Ishikawa (cell line): ENCODE measurements around the gene ELMO1.

Experiments used
- EGR1 ChIP-seq: IDR thresholded peaks from 2 replicates; pipeline ENCODE4 v1.6.1; 2012
- RAD21 ChIP-seq: IDR thresholded peaks from 2 replicates; pipeline ENCODE4 v1.6.1; 2012; ENCODE audit warnings: low read depth
- TAF1 ChIP-seq: IDR thresholded peaks from 2 replicates; pipeline ENCODE4 v1.6.1; 2012; ENCODE audit warnings: low read depth, mild to moderate bottlenecking
- TEAD4 ChIP-seq: IDR thresholded peaks from 2 replicates; pipeline ENCODE4 v1.6.1; 2012
- ZBTB7A ChIP-seq: IDR thresholded peaks from 2 replicates; pipeline ENCODE4 v1.6.1; 2012; ENCODE audit warnings: low read depth
- TF ChIP-seq, protein P1 (sequence below): IDR thresholded peaks from 2 replicates; pipeline ENCODE4 v1.6.1; 2012
- TF ChIP-seq, protein P2 (sequence below): IDR thresholded peaks from 2 replicates; pipeline ENCODE4 v1.6.1; 2012; ENCODE audit warnings: low read depth, mild to moderate bottlenecking
- TF ChIP-seq, protein P3 (sequence below): IDR thresholded peaks from 2 replicates; pipeline ENCODE4 v1.6.1; 2012

DNA sequence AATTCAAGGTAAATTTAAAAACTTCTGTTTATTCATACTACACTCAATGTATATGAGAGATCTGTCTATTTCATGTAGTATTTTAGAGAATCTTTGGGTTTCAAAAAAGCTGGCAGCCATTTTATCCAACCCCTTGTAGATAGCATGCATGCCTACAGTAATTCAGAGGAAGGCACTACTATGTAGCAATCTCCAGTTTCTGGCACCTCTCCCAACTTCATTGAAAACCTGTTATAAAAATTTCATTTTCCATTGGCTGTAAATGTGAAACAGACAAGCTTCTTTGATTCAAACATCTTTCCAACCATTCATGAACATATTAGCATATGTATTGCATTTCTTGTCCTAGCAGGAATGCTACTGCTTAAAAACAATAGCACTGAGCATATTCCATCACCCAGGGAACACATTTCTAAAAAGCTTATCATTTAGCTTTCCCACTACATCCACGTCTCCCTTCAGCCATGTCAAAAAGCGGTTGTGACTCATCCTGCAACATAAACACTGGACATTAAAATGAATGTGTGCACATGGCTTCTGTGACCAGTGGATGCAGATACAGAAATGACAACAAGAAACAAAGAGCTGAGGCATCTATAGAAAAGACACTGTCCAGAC lies 393.9 kb downstream of the ELMO1 start:
- TF ChIP-seq, protein P1, sequence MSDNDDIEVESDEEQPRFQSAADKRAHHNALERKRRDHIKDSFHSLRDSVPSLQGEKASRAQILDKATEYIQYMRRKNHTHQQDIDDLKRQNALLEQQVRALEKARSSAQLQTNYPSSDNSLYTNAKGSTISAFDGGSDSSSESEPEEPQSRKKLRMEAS, result no peak
- TF ChIP-seq RAD21, result no peak
- no peak for TF ChIP-seq TEAD4
- no peak for TF ChIP-seq ZBTB7A
- TF ChIP-seq, protein P2, sequence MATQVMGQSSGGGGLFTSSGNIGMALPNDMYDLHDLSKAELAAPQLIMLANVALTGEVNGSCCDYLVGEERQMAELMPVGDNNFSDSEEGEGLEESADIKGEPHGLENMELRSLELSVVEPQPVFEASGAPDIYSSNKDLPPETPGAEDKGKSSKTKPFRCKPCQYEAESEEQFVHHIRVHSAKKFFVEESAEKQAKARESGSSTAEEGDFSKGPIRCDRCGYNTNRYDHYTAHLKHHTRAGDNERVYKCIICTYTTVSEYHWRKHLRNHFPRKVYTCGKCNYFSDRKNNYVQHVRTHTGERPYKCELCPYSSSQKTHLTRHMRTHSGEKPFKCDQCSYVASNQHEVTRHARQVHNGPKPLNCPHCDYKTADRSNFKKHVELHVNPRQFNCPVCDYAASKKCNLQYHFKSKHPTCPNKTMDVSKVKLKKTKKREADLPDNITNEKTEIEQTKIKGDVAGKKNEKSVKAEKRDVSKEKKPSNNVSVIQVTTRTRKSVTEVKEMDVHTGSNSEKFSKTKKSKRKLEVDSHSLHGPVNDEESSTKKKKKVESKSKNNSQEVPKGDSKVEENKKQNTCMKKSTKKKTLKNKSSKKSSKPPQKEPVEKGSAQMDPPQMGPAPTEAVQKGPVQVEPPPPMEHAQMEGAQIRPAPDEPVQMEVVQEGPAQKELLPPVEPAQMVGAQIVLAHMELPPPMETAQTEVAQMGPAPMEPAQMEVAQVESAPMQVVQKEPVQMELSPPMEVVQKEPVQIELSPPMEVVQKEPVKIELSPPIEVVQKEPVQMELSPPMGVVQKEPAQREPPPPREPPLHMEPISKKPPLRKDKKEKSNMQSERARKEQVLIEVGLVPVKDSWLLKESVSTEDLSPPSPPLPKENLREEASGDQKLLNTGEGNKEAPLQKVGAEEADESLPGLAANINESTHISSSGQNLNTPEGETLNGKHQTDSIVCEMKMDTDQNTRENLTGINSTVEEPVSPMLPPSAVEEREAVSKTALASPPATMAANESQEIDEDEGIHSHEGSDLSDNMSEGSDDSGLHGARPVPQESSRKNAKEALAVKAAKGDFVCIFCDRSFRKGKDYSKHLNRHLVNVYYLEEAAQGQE, result no peak
- TF ChIP-seq, protein P3, sequence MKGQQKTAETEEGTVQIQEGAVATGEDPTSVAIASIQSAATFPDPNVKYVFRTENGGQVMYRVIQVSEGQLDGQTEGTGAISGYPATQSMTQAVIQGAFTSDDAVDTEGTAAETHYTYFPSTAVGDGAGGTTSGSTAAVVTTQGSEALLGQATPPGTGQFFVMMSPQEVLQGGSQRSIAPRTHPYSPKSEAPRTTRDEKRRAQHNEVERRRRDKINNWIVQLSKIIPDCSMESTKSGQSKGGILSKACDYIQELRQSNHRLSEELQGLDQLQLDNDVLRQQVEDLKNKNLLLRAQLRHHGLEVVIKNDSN, result no peak
- no peak for TF ChIP-seq EGR1
- no peak for TF ChIP-seq TAF1
